Ishikawa (cell line): ENCODE data around the gene CEP55.
A peak's percentile ranks its signal among the peaks of the same experiment; 100 is the strongest.

Experiments used
- CEBPB ChIP-seq: IDR thresholded peaks from 2 replicates; pipeline ENCODE4 v1.6.1; 2012
- CREB1 ChIP-seq: IDR thresholded peaks from 2 replicates; pipeline ENCODE4 v1.6.1; 2012; ENCODE audit warnings: low read depth
- EGR1 ChIP-seq: IDR thresholded peaks from 2 replicates; pipeline ENCODE4 v1.6.1; 2012
- EP300 ChIP-seq: IDR thresholded peaks from 2 replicates; pipeline ENCODE4 v1.6.1; 2012; ENCODE audit warnings: borderline replicate concordance
- FOXM1 ChIP-seq: IDR thresholded peaks from 2 replicates; pipeline ENCODE4 v1.6.1; 2012; ENCODE audit warnings: low read depth, borderline replicate concordance
- MAX ChIP-seq: IDR thresholded peaks from 2 replicates; pipeline ENCODE4 v1.6.1; 2012
- NFIC ChIP-seq: IDR thresholded peaks from 2 replicates; pipeline ENCODE4 v1.6.1; 2012
- RAD21 ChIP-seq: IDR thresholded peaks from 2 replicates; pipeline ENCODE4 v1.6.1; 2012; ENCODE audit warnings: low read depth
- REST ChIP-seq: IDR thresholded peaks from 2 replicates; pipeline ENCODE4 v1.6.1; 2012; ENCODE audit warnings: low read depth, mild to moderate bottlenecking
- TAF1 ChIP-seq: IDR thresholded peaks from 2 replicates; pipeline ENCODE4 v1.6.1; 2012; ENCODE audit warnings: low read depth, mild to moderate bottlenecking
- TCF12 ChIP-seq: IDR thresholded peaks from 2 replicates; pipeline ENCODE4 v1.6.1; 2012; ENCODE audit warnings: low read depth
- TEAD4 ChIP-seq: IDR thresholded peaks from 2 replicates; pipeline ENCODE4 v1.6.1; 2012
- USF1 ChIP-seq: IDR thresholded peaks from 2 replicates; pipeline ENCODE4 v1.6.1; 2012
- YY1 ChIP-seq: IDR thresholded peaks from 2 replicates; pipeline ENCODE4 v1.6.1; 2012; ENCODE audit warnings: low read depth
- ZBTB7A ChIP-seq: IDR thresholded peaks from 2 replicates; pipeline ENCODE4 v1.6.1; 2012; ENCODE audit warnings: low read depth

The CEP55 gene

GRCh38 chr10:93461109-93461806, 35.2 kb upstream of the CEP55 start:
- TF ChIP-seq CEBPB (no peak), RAD21 (peak; percentile 17; the same call in 1 of the 2 replicates), CREB1 (0 out of 2 replicates have a peak, but pooled peaks have one; percentile 9), TEAD4 (no peak), EP300 (peak; percentile 66), FOXM1 (peak; percentile 33), YY1 (0 out of 2 replicates have a peak, but pooled peaks have one; percentile 38), EGR1 (no peak)

- TF ChIP-seq YY1 (no peak), REST (no peak), ZBTB7A (no peak), TCF12 (peak; percentile 98), TAF1 (no peak), NFIC (peak; percentile 84), EGR1 (no peak), USF1 (peak; percentile 61), MAX (peak; percentile 81), RAD21 (peak; percentile 20; the same call in 1 of the 2 replicates), EP300 (peak; percentile 82), FOXM1 (peak; percentile 51), CEBPB (no peak; the same call in 1 of the 2 replicates), TEAD4 (peak; percentile 89), CREB1 (no peak)
Observed at GRCh38 chr10:93461807-93462178, 34.6 kb upstream of the CEP55 start.

- TF ChIP-seq TAF1: no peak
- no peak for TF ChIP-seq ZBTB7A
- no peak for TF ChIP-seq NFIC
- TF ChIP-seq RAD21: no peak
- TF ChIP-seq CEBPB: no peak
- TF ChIP-seq EP300: no peak
- no peak for TF ChIP-seq FOXM1
- no peak for TF ChIP-seq USF1
Observed at GRCh38 chr10:93462371-93462770, 34.0 kb upstream of the CEP55 start.

GRCh38 chr10:93462881-93463280, 33.5 kb upstream of the CEP55 start:
- no peak for TF ChIP-seq REST
- TF ChIP-seq CREB1: no peak
- no peak for TF ChIP-seq EGR1
- no peak for TF ChIP-seq YY1
- no peak for TF ChIP-seq FOXM1
- no peak for TF ChIP-seq MAX
- TF ChIP-seq CEBPB: no peak
- no peak for TF ChIP-seq TCF12
- TF ChIP-seq TAF1: no peak
- TF ChIP-seq RAD21: no peak
- TF ChIP-seq ZBTB7A: no peak
- TF ChIP-seq EP300: no peak
- no peak for TF ChIP-seq USF1
- no peak for TF ChIP-seq NFIC
- no peak for TF ChIP-seq TEAD4
